Measurements from ENCODE around the gene FAAP24. TPM values are rescaled to one million over a fixed set of nuclear protein-coding genes. Genes with fewer than 3 reads are reported as not detected.

The FAAP24 gene
- total and polyA plus RNA-seq, 2 of the 8 experiments (the other 6 are each of a cell fraction or from before 2014, with no cell fraction given), result 3.3 to 4.2 TPM

GRCh38 chr19:33000910-33001309 is 28.9 kb downstream of the FAAP24 start:
- no peaks in the 10 kb centered on the region for H3K79me2 ChIP-seq (ENCODE audit: control insufficient read depth in 1 of 2, insufficient read depth in 2 of 2, low read length in 2 of 2)
- ChIA-PET POLR2A (ENCODE audit: partially characterized antibody) (no interaction called here), CTCF (ENCODE audit: partially characterized antibody) (interaction anchor here (1.0 to 1.5 kb wide), 3 partner anchors 21 to 140 kb away, joined by 3 to 5 read pairs (median 3); no protein-coding TSS in a partner anchor)
- DNase-seq (ENCODE audit: low read depth in 1 of 2, low spot score in 2 of 2) (no peak), FAIRE-seq (no peak)
- H3K9ac ChIP-seq (replicated peaks in 1 of 4; ENCODE audit: extremely low read depth in 1 of 4, low read depth in 3 of 4, low read length in 3 of 4), result no peak overlapping the region
- 95% methylated on average over 4 of the region's 4 CpGs; no CpG with 5 or more reads in 1 of the 2 experiments for WGBS, 2 experiments (ENCODE audit: extremely low coverage in 1 of 2, insufficient coverage in 1 of 2, insufficient read length in 1 of 2, insufficient replicate concordance in 2 of 2, low coverage in 1 of 2, low lambda C conversion rate in 2 of 2, missing lambda C conversion rate in 1 of 2)
- no peak overlapping the region for H3K4ac ChIP-seq (replicated peaks; ENCODE audit: insufficient read length, low read depth, low read length)
- no peak overlapping the region for H2BK5ac ChIP-seq (ENCODE audit: low read depth, low read length)
- H4K5ac ChIP-seq (ENCODE audit: insufficient read length, low read depth, low read length), result no peak overlapping the region
- no peak overlapping the region for H3K4me2 ChIP-seq (ENCODE audit: insufficient read depth in 1 of 2, low read depth in 2 of 2, low read length in 2 of 2)
- no peak overlapping the region for H2BK120ac ChIP-seq (replicated peaks; ENCODE audit: low read depth, low read length)
- H3K23me2 ChIP-seq (ENCODE audit: low read depth, low read length), result no peaks in the 10 kb centered on the region
- no peaks in the 10 kb centered on the region for H3K9me3 ChIP-seq (ENCODE audit: insufficient read depth in 2 of 2, low read depth in 1 of 2, low read length in 1 of 2)
- H2BK20ac ChIP-seq (ENCODE audit: low read length), result no peak overlapping the region
- no peaks in the 10 kb centered on the region for H3K79me1 ChIP-seq (ENCODE audit: low read depth, low read length)
- no peak overlapping the region for H2AFZ ChIP-seq (ENCODE audit: low read length)
- H2BK12ac ChIP-seq (ENCODE audit: low read depth, low read length), result no peak overlapping the region
- H3K14ac ChIP-seq (ENCODE audit: insufficient read length), result no peak overlapping the region
- no peak overlapping the region for H4K8ac ChIP-seq (ENCODE audit: extremely low read depth, insufficient read depth, low read length)
- no peak overlapping the region for H3K56ac ChIP-seq (replicated peaks; ENCODE audit: insufficient read length, low read depth, low read length)
- no peak overlapping the region for H4K91ac ChIP-seq (replicated peaks; ENCODE audit: insufficient read length, low read length)
- H3K27ac ChIP-seq (ENCODE audit: low read depth, low read length), result no peak overlapping the region
- no peak overlapping the region for H3K23ac ChIP-seq (ENCODE audit: insufficient read length)
- no peaks in the 10 kb centered on the region for H3K27me3 ChIP-seq (replicated peaks in 1 of 4; ENCODE audit: control insufficient read depth in 3 of 4, extremely low read depth in 1 of 4, insufficient read depth in 3 of 4, low read length in 3 of 4)
- H3K4me1 ChIP-seq (replicated peaks in 1 of 4; ENCODE audit: control insufficient read depth in 3 of 4, insufficient read depth in 4 of 4, low read length in 3 of 4), result no peaks in the 10 kb centered on the region
- peaks cover 4 to 22% (median 11%) of the 10 kb centered on the region in 4 experiments; a peak in 5 of 8 replicates for H3K36me3 ChIP-seq (ENCODE audit: control insufficient read depth in 2 of 4, insufficient read depth in 4 of 4, low read length in 3 of 4)
- H3K18ac ChIP-seq (ENCODE audit: extremely low read depth, low read length), result no peak overlapping the region
- H3K4me3 ChIP-seq (ENCODE audit: extremely low read depth in 1 of 4, insufficient read depth in 2 of 4, low read depth in 3 of 4, low read length in 4 of 4), result no peak overlapping the region
- H4K20me1 ChIP-seq (replicated peaks in 1 of 2; ENCODE audit: control insufficient read depth in 1 of 2, insufficient read depth in 2 of 2, low read length in 2 of 2), result peaks cover 0 to 2% of the 10 kb centered on the region in 2 experiments
- no peak overlapping the region for H2BK15ac ChIP-seq (ENCODE audit: low read length)
- H2AK5ac ChIP-seq (ENCODE audit: low read depth, low read length), result no peak overlapping the region
- no peak for TF ChIP-seq TEAD4 (IDR thresholded peaks at IDR 0.05; ENCODE audit: low read depth, low read length)
- no peak for TF ChIP-seq ATF2 (IDR thresholded peaks at IDR 0.05; ENCODE audit: low read length)
- no peak for TF ChIP-seq ASH2L (IDR thresholded peaks at IDR 0.05; ENCODE audit: low read length)
- TF ChIP-seq CHD2 (IDR thresholded peaks at IDR 0.05; ENCODE audit: low read length), result no peak
- no peak for TF ChIP-seq GABPA (IDR thresholded peaks at IDR 0.05; ENCODE audit: borderline replicate concordance, insufficient read depth, low read length)
- no peak for TF ChIP-seq KDM4A (IDR thresholded peaks at IDR 0.05; ENCODE audit: low read depth, low read length, severe bottlenecking)
- TF ChIP-seq RBBP5 (IDR thresholded peaks at IDR 0.05; ENCODE audit: borderline replicate concordance, low read depth, low read length), result no peak
- TF ChIP-seq ZNF274 (IDR thresholded peaks at IDR 0.05; ENCODE audit: borderline replicate concordance, extremely low read depth, low read length), result no peak
- TF ChIP-seq TAF1 (IDR thresholded peaks at IDR 0.05; ENCODE audit: low read depth, low read length), result no peak
- TF ChIP-seq KDM5A (IDR thresholded peaks at IDR 0.05; ENCODE audit: low read length), result no peak
- TF ChIP-seq CBX5 (IDR thresholded peaks at IDR 0.05; ENCODE audit: low read depth, low read length), result no peak
- TF ChIP-seq GTF2F1 (IDR thresholded peaks at IDR 0.05; ENCODE audit: borderline replicate concordance, low read depth, low read length), result no peak
